ENCODE measurements around the gene PIAS1.

- no peak for TF ChIP-seq CTCF (IDR thresholded peaks at IDR 0.05)
- no peak for TF ChIP-seq PRDM15 (CRISPR knock-in tag; IDR thresholded peaks at IDR 0.05)
- no peak for TF ChIP-seq AFF4 (CRISPR knock-in tag; IDR thresholded peaks at IDR 0.05; ENCODE audit: borderline replicate concordance)
- no peak for TF ChIP-seq ZNF416 (CRISPR knock-in tag; IDR thresholded peaks at IDR 0.05)
- TF ChIP-seq SP1 (CRISPR knock-in tag; conservative IDR thresholded peaks at IDR 0.05): no peak
These were observed 123.6 kb downstream of the PIAS1 start for GRCh38 chr15:68177742-68178141.

All from WTC11 (cell line).